Activated naive CD8-positive, alpha-beta T cell treated with anti-CD3 and anti-CD28 coated beads, Interleukin-2, amount 50 U/mL, for 24 hours (primary cell): Measurements from ENCODE around the gene ZNF277.

Source experiments
- ATAC-seq: fragments of 150-1000 bp; cut with Tn5 transposase; one replicate; pipeline ENCODE4 v1.10.0; 2021
- DNase-seq: peaks from one replicate; pipeline ENCODE4 v3.0.0; 2021
- H3K27ac Mint-ChIP-seq: one replicate; pipeline ENCODE4 v1.8.0; 2021; ENCODE audit warnings: mild to moderate bottlenecking, mixed read lengths
- H3K27me3 Mint-ChIP-seq: one replicate; pipeline ENCODE4 v1.8.0; 2021; ENCODE audit warnings: mixed read lengths
- H3K36me3 Mint-ChIP-seq: one replicate; pipeline ENCODE4 v1.8.0; 2021; ENCODE audit warnings: low read depth, mixed read lengths
- H3K4me1 Mint-ChIP-seq: one replicate; pipeline ENCODE4 v1.8.0; 2021; ENCODE audit warnings: mixed read lengths
- H3K4me3 Mint-ChIP-seq: one replicate; pipeline ENCODE4 v1.8.0; 2021; ENCODE audit warnings: mild to moderate bottlenecking, moderate library complexity, mixed read lengths
- H3K9me3 Mint-ChIP-seq: one replicate; pipeline ENCODE4 v1.8.0; 2021; ENCODE audit warnings: mixed read lengths

Gene ZNF277

DNA sequence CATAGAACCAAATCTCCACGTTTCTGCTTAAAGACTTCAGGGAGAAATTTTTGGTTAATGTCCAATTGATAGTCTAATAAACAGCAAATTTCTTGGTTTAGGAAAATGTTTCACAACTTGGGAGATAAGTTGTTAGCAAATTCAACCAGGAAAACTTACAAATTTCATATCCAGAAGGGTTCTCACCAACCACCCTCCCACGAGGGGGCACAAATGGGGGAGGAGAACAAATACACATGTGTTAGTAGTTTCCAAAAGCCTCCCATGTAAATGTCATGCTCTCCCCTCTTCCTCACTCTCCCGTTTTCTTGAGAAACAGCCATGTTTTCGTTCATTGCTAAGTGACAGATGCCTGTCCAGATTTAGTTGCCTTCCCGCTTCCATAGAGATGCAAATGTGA lies 10.8 kb upstream of the ZNF277 start:
- Mint-ChIP-seq H3K4me1 (peaks cover 12% of the 10 kb centered on the region), H3K36me3 (peaks cover 3% of the 10 kb centered on the region), H3K27ac (no peak overlapping the region), H3K27me3 (peaks cover 38% of the 10 kb centered on the region), H3K9me3 (no peaks in the 10 kb centered on the region), H3K4me3 (no peak overlapping the region)
- DNase-seq (no peak), ATAC-seq (no peak)

DNA sequence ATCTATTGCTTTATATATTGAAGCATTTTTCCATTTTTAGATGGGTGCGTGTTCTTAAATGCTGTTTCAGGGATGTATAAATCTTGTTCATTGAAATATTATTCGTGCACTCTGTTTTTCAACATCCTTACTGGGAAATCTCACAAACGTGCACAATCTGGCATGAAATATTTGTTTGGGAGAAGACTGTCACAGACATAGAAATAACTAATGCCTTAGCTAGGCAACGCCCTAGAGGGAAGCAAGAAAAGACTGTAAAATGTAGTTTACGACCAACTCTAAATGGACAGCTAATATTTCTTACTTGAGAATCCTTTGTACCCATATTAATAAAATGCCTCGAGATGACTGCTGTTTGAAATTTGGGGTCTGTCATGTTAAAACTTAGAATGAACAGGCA lies 9.2 kb upstream of the ZNF277 start:
- no peak for ATAC-seq
- Mint-ChIP-seq H3K27ac (no peak overlapping the region), H3K4me1 (peaks cover 11% of the 10 kb centered on the region), H3K9me3 (no peaks in the 10 kb centered on the region), H3K27me3 (peaks cover 53% of the 10 kb centered on the region), H3K36me3 (peaks cover 3% of the 10 kb centered on the region), H3K4me3 (no peak overlapping the region)
- DNase-seq = no peak

DNA sequence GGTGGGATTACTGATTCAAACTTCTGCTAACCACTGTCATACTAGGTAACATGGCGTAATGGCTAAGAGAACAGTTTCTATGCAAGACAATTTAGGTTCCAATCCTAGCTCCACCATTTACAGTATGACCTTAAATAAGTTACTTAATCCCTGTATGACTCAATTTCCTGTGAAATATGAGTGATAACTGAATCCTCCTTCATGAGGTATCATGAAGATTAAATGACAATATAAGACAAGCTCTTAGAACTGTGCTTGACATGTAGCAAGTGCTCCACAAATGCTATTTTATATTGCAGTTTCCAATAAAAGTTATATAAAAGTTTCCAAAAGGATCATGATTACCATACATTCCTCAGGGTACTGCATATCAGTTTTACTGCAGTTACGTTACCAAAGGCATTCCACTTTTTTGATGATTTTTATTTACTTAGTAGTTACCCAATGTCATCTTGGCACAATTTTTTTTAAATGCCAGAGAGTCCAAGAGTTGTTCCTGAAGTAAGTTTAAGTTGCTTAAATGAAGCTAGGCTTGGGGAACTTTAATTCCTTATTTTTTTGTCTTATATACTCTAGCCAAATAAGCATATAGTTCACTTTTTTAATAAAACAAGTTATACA lies 7.3 kb upstream of the ZNF277 start:
- H3K36me3 Mint-ChIP-seq = no peaks in the 10 kb centered on the region
- H3K4me1 Mint-ChIP-seq = peaks cover 13% of the 10 kb centered on the region
- H3K4me3 Mint-ChIP-seq = no peak overlapping the region
- peaks cover 63% of the 10 kb centered on the region for H3K27me3 Mint-ChIP-seq
- DNase-seq (no peak), ATAC-seq (peak; percentile 61)
- no peak overlapping the region for H3K27ac Mint-ChIP-seq
- H3K9me3 Mint-ChIP-seq = no peaks in the 10 kb centered on the region

DNA sequence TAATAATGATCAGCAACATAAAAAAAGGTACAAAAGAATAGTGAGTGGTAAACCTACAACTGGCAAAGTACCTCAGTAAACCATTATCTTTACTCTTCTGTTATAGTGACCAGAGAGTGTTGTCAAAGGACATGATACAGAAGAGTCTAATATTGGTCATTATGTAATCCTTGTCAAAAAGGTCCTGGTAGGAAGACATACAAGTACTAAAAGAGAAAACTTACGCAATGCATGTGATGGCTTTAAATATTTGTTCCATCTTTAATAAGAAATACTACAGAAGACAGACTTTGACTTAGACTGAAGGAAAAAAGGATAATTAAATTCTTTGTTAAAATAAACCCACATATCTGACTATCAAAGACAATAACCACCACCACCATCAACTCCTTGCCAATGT lies 6.8 kb upstream of the ZNF277 start:
- DNase-seq = no peak
- no peak overlapping the region for H3K27ac Mint-ChIP-seq
- H3K4me3 Mint-ChIP-seq = no peak overlapping the region
- H3K36me3 Mint-ChIP-seq = no peaks in the 10 kb centered on the region
- no peak for ATAC-seq
- H3K4me1 Mint-ChIP-seq = peaks cover 18% of the 10 kb centered on the region
- peaks cover 66% of the 10 kb centered on the region for H3K27me3 Mint-ChIP-seq
- H3K9me3 Mint-ChIP-seq = no peaks in the 10 kb centered on the region

DNA sequence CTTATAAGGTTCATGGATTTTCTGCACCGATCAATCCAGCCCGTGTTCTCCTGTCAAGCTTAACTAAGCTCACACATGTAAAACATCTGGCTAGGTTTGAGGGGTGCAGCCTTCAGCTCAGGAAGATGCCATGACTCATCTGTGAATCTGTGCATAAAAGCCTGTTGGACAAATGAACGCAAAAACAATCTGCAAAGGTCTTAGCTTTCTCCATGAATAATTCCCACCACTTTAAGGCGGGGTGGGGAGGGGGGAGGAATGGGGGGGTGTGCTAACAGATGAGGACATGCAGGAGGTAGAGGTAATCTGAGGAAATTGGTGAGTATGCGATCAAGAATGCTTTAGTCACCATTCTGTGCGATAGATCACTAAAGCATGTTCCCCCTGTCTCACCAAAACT lies 5.1 kb upstream of the ZNF277 start:
- no peak overlapping the region for H3K27ac Mint-ChIP-seq

DNA sequence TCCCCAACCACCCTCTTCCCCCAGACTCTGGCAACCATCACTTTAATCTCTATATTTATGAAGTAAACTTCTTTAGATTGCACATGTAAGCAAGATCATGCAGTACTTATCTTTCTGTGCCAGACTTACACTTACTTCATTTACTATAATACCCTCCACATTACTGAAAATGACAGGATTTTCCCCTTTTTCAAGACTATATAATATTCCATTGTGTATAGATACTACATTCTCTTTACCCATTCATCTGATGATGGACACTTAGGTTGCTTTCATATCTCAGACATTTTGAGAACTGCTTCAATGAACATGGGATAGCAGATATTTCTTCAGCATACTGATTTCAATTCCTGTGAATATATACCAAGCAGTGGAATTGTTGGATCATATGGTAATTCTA lies 4.7 kb upstream of the ZNF277 start:
- Mint-ChIP-seq H3K4me1 (peaks cover 22% of the 10 kb centered on the region), H3K27ac (no peak overlapping the region), H3K27me3 (peaks cover 59% of the 10 kb centered on the region), H3K9me3 (no peaks in the 10 kb centered on the region), H3K4me3 (no peak overlapping the region), H3K36me3 (no peaks in the 10 kb centered on the region)
- DNase-seq = no peak
- no peak for ATAC-seq

More for the DNA sequence above, 5.1 kb upstream of the ZNF277 start:
- H3K9me3 Mint-ChIP-seq = no peaks in the 10 kb centered on the region
- no peak for DNase-seq
- no peak for ATAC-seq
- peaks cover 22% of the 10 kb centered on the region for H3K4me1 Mint-ChIP-seq
- H3K27me3 Mint-ChIP-seq = peaks cover 61% of the 10 kb centered on the region
- H3K4me3 Mint-ChIP-seq = no peak overlapping the region
- H3K36me3 Mint-ChIP-seq = no peaks in the 10 kb centered on the region

DNA sequence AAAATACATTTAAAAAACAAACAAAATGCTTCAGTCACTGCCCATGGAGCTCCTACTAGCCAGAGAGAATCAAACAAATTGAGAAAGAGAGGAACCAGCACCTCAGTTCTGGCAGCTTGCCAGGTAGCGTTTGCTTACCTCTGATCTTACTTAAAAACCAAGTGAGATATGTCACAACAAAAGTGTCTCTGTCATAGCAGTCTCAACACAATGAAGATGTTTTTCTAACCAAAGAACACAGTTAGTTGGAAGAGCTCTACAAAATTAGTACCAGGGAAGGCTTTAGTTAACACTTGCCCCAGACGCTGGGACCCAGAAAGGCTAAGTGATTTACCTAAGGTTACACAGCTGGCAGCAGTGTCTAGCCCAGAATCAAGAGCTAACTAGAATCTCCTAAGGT lies 3.7 kb upstream of the ZNF277 start:
- Mint-ChIP-seq H3K27me3 (peaks cover 51% of the 10 kb centered on the region), H3K36me3 (no peaks in the 10 kb centered on the region), H3K9me3 (no peaks in the 10 kb centered on the region), H3K27ac (no peak overlapping the region), H3K4me1 (peaks cover 32% of the 10 kb centered on the region), H3K4me3 (no peak overlapping the region)
- ATAC-seq (no peak), DNase-seq (peak; percentile 4)

DNA sequence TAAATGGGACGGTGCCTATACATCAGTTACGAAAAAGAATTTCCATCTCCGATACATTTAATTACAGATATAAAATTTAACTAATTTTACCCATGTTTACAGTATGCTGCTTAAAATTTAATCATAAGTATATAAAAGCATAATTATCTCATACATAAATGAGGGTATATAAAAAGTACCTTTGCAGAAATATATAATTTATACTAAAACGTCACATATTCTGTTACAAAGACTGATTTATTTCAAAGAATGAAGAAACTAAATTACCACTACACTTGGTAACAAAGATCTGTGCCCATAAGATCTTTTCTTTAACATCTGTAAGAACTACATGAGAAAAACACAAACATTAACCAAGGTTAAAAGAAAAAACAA lies 3.1 kb upstream of the ZNF277 start:
- no peaks in the 10 kb centered on the region for H3K36me3 Mint-ChIP-seq
- H3K4me1 Mint-ChIP-seq = peaks cover 33% of the 10 kb centered on the region
- no peak overlapping the region for H3K4me3 Mint-ChIP-seq
- ATAC-seq = no peak
- no peak for DNase-seq
- no peak overlapping the region for H3K27ac Mint-ChIP-seq
- H3K9me3 Mint-ChIP-seq = no peaks in the 10 kb centered on the region
- peaks cover 47% of the 10 kb centered on the region for H3K27me3 Mint-ChIP-seq

DNA sequence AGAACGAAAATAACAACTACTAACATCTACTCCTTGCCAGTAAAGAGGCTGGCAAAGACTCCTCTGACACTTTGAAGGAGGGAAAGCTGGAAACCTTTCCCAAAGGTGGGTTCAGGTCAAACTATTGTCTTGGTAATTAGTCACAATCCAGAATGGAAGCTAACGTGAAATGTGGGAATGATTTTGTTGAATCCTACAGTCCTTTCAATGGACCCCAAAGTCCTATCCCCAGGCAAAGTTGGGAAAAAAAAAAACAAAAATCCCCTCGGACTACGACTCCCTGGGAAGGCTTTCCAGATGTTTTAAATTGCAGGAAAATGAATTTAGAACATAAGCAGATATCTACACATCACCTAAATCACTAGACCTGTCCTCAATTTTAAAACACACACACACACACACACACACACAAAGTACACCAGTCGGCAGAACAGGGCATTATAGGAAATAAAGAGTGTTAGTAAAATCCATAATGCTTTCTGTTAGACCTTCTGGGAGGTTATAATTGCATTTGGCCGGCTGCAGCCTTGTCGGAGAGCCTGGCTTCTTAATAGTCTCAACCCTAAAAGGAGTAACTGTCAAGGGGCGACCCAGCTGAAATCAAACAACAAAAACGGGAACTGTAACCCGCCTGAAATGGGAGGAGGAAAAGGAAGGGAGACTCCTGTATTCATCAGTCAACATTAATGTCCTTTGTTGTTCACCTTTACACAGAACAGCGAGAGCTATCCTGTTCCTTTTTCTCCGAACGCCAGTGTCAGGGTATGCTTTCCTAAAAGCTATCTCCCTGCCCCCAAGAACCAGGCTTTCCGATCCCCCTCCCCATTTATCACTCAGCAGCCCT lies 1.8 kb upstream of the ZNF277 start:
- peaks cover 44% of the 10 kb centered on the region for H3K27me3 Mint-ChIP-seq
- no peaks in the 10 kb centered on the region for H3K9me3 Mint-ChIP-seq
- H3K4me1 Mint-ChIP-seq = peaks cover 32% of the 10 kb centered on the region
- peak overlapping the region; percentile 97 for H3K4me3 Mint-ChIP-seq
- DNase-seq (no peak), ATAC-seq (no peak)
- H3K27ac Mint-ChIP-seq = no peak overlapping the region
- no peaks in the 10 kb centered on the region for H3K36me3 Mint-ChIP-seq

DNA sequence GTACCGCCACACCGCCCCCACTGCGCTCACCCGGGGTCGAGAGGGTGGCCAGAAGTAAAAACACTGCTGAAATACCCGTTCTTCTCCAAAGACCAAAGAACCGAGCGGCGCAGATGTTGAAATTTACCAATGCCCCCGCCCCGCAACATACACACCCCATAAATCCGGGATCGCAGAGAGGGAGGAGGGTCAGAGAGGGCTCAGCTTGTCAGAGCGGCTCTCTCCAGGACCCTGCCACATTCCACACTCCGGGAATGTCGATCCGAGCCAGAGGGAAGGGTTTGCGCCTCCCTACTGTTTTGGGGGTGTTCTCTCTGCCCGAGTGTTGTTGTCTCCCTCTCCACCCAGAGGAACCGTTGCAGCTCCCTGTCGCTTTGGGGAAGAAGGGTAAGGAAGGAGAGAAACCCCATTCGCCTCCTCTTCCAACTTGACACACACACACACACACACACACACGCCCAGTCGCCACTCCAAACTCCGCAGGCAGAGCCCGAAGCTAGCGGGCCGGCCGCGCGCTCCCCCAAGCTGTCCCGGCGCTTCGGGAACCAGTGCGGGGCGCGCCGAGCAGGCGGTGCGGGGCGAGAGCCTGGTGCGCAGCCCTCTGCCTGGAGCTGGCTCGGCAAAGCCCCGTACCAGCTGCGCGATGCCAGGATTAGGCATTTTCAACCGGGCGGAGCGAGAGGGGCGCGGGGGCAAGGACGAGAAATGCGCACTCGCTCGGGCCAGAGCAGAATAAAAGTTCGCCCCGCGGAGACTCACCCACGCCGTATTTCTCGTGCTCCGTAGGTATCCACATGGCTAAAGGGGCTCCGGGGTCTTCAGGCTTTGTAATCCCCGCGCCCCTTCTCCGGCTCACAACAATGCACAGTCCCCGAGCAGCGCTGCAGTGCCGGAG lies 905 bp upstream of the ZNF277 start:
- no peaks in the 10 kb centered on the region for H3K9me3 Mint-ChIP-seq
- no peaks in the 10 kb centered on the region for H3K36me3 Mint-ChIP-seq
- DNase-seq (peak; percentile 48), ATAC-seq (peak; percentile 9)
- H3K27ac Mint-ChIP-seq = no peak overlapping the region
- H3K4me3 Mint-ChIP-seq = peak overlapping the region; percentile 97
- H3K4me1 Mint-ChIP-seq = peaks cover 32% of the 10 kb centered on the region
- H3K27me3 Mint-ChIP-seq = peaks cover 39% of the 10 kb centered on the region

DNA sequence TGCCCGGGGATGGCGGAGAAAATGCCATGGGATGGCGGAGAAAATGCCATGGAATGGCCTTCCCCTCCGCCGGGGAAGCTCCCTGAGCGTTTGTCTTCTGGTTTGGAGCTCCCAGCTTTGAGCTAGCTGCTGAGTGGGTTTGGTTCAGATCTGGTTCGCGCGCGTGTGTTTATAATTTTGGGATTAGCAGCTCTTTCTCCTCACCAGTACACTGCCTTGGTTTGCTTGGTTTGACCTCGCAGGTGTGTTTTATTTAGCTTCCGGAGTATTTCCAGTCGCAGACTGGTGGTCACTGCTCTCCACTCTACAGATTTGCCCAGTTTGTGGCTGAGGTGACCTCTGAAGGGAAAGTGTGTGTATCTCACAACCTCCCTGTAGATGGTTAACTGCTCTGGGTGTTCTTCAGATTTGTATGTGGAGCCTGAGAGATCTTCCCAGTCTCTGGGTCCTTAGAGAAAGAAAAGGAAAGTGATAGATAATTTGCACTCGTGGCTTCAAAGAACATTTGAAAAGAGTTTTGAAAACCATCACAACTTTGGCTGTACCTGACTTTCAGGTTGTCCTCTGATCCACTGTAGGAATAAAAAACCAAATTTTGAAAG lies 597 bp downstream of the ZNF277 start:
- DNase-seq (no peak), ATAC-seq (no peak)
- Mint-ChIP-seq H3K4me3 (peak overlapping the region; percentile 97), H3K9me3 (no peaks in the 10 kb centered on the region), H3K27me3 (peaks cover 24% of the 10 kb centered on the region), H3K36me3 (no peaks in the 10 kb centered on the region), H3K4me1 (peaks cover 32% of the 10 kb centered on the region), H3K27ac (peak overlapping the region; percentile 77)

DNA sequence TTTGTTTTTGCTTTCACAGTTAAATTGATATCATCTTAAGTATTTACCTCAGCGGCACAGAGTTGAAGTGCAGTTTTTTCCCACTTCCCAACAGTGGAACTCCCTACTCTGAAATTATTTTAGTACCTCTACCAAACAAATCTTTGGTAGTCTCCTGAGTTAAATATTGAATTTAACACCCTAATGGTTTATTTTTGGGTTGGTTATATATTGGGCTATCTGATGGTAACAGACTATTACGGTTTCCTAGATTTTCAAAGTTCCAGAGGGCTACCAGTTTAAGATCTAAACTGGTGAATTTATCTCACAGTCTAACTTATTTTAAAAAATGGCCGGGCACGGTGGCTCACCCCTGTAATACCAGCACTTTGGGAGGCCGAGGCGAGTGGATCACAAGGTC lies 1.3 kb downstream of the ZNF277 start:
- ATAC-seq (no peak), DNase-seq (no peak)
- H3K36me3 Mint-ChIP-seq = no peaks in the 10 kb centered on the region
- no peak overlapping the region for H3K27ac Mint-ChIP-seq
- peaks cover 21% of the 10 kb centered on the region for H3K27me3 Mint-ChIP-seq
- no peaks in the 10 kb centered on the region for H3K9me3 Mint-ChIP-seq
- peaks cover 32% of the 10 kb centered on the region for H3K4me1 Mint-ChIP-seq
- H3K4me3 Mint-ChIP-seq = peak overlapping the region; percentile 97

DNA sequence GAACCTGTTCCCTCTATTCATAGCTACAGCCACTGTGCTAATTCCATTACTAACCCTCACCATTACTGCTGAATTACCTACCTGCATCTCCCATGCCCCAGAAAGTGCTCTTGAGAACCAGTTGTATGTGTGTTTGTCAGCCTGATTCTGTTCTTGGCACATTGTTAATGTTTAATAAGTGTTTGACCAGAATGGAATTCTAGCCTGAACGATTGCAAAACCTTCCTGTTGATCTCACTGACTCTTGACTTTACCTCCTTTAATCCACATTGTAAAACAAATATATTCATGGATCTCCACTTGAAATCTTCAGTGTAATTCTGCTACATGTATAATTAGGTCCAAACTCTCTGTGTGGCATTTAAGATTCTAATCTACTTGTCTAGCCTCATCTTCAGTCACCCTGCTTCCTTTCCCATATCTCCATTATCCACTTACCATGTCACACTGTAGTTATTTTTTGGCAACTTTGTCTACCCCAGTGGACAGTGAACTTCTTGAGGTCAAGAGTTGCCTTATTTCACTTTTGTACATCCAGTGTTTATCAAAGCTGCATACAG lies 4.9 kb downstream of the ZNF277 start:
- peaks cover 23% of the 10 kb centered on the region for H3K4me1 Mint-ChIP-seq
- no peaks in the 10 kb centered on the region for H3K27me3 Mint-ChIP-seq
- H3K27ac Mint-ChIP-seq = no peak overlapping the region
- no peaks in the 10 kb centered on the region for H3K9me3 Mint-ChIP-seq
- DNase-seq (no peak), ATAC-seq (no peak)
- no peak overlapping the region for H3K4me3 Mint-ChIP-seq
- H3K36me3 Mint-ChIP-seq = no peaks in the 10 kb centered on the region

DNA sequence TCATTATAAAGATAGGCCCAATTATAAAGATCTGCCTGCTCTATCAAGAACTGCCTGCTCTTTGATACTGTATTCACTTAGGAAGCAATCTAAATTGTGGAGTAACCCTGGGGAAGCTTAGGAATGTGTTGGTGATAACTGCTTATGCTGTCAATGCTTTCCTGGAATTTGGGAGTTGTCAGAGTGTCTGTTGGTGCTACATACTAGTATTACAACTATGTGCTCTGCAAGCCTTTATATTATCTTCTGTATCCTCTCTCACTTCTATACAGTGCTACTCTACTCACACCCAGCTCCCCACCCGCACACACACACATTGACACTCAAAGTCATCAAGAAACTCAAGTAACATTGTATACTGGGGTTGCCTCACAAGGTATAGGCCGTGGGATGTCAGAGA lies 6.1 kb downstream of the ZNF277 start:
- Mint-ChIP-seq H3K4me1 (peaks cover 20% of the 10 kb centered on the region), H3K27ac (no peak overlapping the region), H3K27me3 (no peaks in the 10 kb centered on the region)

More for the DNA sequence above, 6.1 kb downstream of the ZNF277 start:
- ATAC-seq (no peak), DNase-seq (no peak)
- Mint-ChIP-seq H3K4me3 (no peak overlapping the region), H3K9me3 (no peaks in the 10 kb centered on the region), H3K36me3 (peaks cover 5% of the 10 kb centered on the region)
